ENCODE measurements around the gene CANX.
"Not testable (repeated sequence)": the region's sequence is repeated elsewhere in the genome, so short reads cannot be mapped to it uniquely, and the experiment has no call there.

Gene CANX

GRCh38 chr5:179694561-179694960, 4.2 kb upstream of the CANX start:
- ATAC-seq (no peak), DNase-seq (ENCODE audit: low spot score in 2 of 2) (no peak)
- Mint-ChIP-seq H3K27ac (no peak overlapping the region), H3K9me3 (no peaks in the 10 kb centered on the region), H3K4me1 (peaks cover 12% of the 10 kb centered on the region), H3K36me3 (peaks cover 18% of the 10 kb centered on the region), H3K4me3 (no peak overlapping the region)

GRCh38 chr5:179696603-179697002, 2.2 kb upstream of the CANX start:
- Mint-ChIP-seq H3K9me3 (no peaks in the 10 kb centered on the region), H3K36me3 (peaks cover 38% of the 10 kb centered on the region), H3K4me1 (peaks cover 24% of the 10 kb centered on the region), H3K27ac (peak overlapping the region; percentile 24), H3K4me3 (no peak overlapping the region)
- no peak for DNase-seq (ENCODE audit: low spot score in 2 of 2)
- no peak for ATAC-seq

- no peaks in the 10 kb centered on the region for H3K9me3 Mint-ChIP-seq
- H3K36me3 Mint-ChIP-seq: peaks cover 43% of the 10 kb centered on the region
- DNase-seq (ENCODE audit: low spot score in 2 of 2) (no peak), ATAC-seq (no peak)
- H3K4me3 Mint-ChIP-seq: peak overlapping the region; percentile 94
- peaks cover 26% of the 10 kb centered on the region for H3K4me1 Mint-ChIP-seq
- peak overlapping the region; percentile 99 for H3K27ac Mint-ChIP-seq
Observed at GRCh38 chr5:179697108-179697507, 1.7 kb upstream of the CANX start.

GRCh38 chr5:179697543-179697942, 1.2 kb upstream of the CANX start:
- Mint-ChIP-seq H3K4me3 (peak overlapping the region; percentile 94), H3K27ac (peak overlapping the region; percentile 99), H3K36me3 (peaks cover 47% of the 10 kb centered on the region), H3K4me1 (peaks cover 30% of the 10 kb centered on the region)
- H3K9me3 Mint-ChIP-seq; ATAC-seq; DNase-seq (ENCODE audit: low spot score in 2 of 2): not testable (repeated sequence)

- H3K27ac Mint-ChIP-seq: peak overlapping the region; percentile 99
- H3K36me3 Mint-ChIP-seq: peaks cover 55% of the 10 kb centered on the region
- H3K4me1 Mint-ChIP-seq: peaks cover 37% of the 10 kb centered on the region
Observed at GRCh38 chr5:179697993-179698934, 503 bp upstream of the CANX start.

GRCh38 chr5:179699616-179700237, 960 bp downstream of the CANX start:
- H3K9me3 Mint-ChIP-seq: no peaks in the 10 kb centered on the region
- peak overlapping the region; percentile 94 for H3K4me3 Mint-ChIP-seq
- H3K27ac Mint-ChIP-seq: peak overlapping the region; percentile 99
- peak; percentile 52 for ATAC-seq
- H3K4me1 Mint-ChIP-seq: peaks cover 46% of the 10 kb centered on the region
- H3K36me3 Mint-ChIP-seq: peaks cover 69% of the 10 kb centered on the region
- DNase-seq (ENCODE audit: low spot score in 2 of 2): peak; percentile 10 to 84

More at GRCh38 chr5:179697993-179698934, 503 bp upstream of the CANX start:
- Mint-ChIP-seq H3K4me3 (peak overlapping the region; percentile 94), H3K9me3 (no peaks in the 10 kb centered on the region)
- peak; percentile 94 to 99 for DNase-seq (ENCODE audit: low spot score in 2 of 2)
- peak; percentile 93 for ATAC-seq

GRCh38 chr5:179700401-179700918, 1.7 kb downstream of the CANX start:
- no peak for DNase-seq (ENCODE audit: low spot score in 2 of 2)
- Mint-ChIP-seq H3K9me3 (no peaks in the 10 kb centered on the region), H3K27ac (peak overlapping the region; percentile 99), H3K36me3 (peaks cover 77% of the 10 kb centered on the region), H3K4me3 (peak overlapping the region; percentile 94), H3K4me1 (peaks cover 50% of the 10 kb centered on the region)
- no peak for ATAC-seq

GRCh38 chr5:179716286-179716685, 17.5 kb downstream of the CANX start:
- Mint-ChIP-seq H3K4me1 (peaks cover 6% of the 10 kb centered on the region), H3K9me3 (no peaks in the 10 kb centered on the region), H3K4me3 (no peak overlapping the region), H3K36me3 (peaks cover 100% of the 10 kb centered on the region), H3K27ac (no peak overlapping the region)
- no peak for ATAC-seq
- DNase-seq (ENCODE audit: low spot score in 2 of 2): no peak

GRCh38 chr5:179720222-179720621, 21.5 kb downstream of the CANX start:
- Mint-ChIP-seq H3K4me3 (no peak overlapping the region), H3K9me3 (no peaks in the 10 kb centered on the region), H3K4me1 (peaks cover 6% of the 10 kb centered on the region), H3K27ac (no peak overlapping the region), H3K36me3 (peaks cover 100% of the 10 kb centered on the region)
- no peak for ATAC-seq
- DNase-seq (ENCODE audit: low spot score in 2 of 2): no peak

GRCh38 chr5:179724163-179724562, 25.4 kb downstream of the CANX start:
- DNase-seq (ENCODE audit: low spot score in 2 of 2): no peak
- no peaks in the 10 kb centered on the region for H3K4me1 Mint-ChIP-seq
- ATAC-seq: no peak
- H3K27ac Mint-ChIP-seq: peak overlapping the region; percentile 30
- H3K36me3 Mint-ChIP-seq: peaks cover 100% of the 10 kb centered on the region
- no peak overlapping the region for H3K4me3 Mint-ChIP-seq
- H3K9me3 Mint-ChIP-seq: no peaks in the 10 kb centered on the region

- ATAC-seq (no peak), DNase-seq (ENCODE audit: low spot score in 2 of 2) (no peak)
- Mint-ChIP-seq H3K4me3 (no peak overlapping the region), H3K9me3 (no peaks in the 10 kb centered on the region), H3K27ac (peak overlapping the region; percentile 76), H3K36me3 (peaks cover 100% of the 10 kb centered on the region), H3K4me1 (peaks cover 6% of the 10 kb centered on the region)
Observed at GRCh38 chr5:179727106-179727505, 28.3 kb downstream of the CANX start.

GRCh38 chr5:179729303-179729702, 30.5 kb downstream of the CANX start:
- Mint-ChIP-seq H3K36me3 (peaks cover 93% of the 10 kb centered on the region), H3K4me3 (no peak overlapping the region), H3K9me3 (no peaks in the 10 kb centered on the region), H3K4me1 (peaks cover 10% of the 10 kb centered on the region), H3K27ac (peak overlapping the region; percentile 17)
- DNase-seq (ENCODE audit: low spot score in 2 of 2) (no peak), ATAC-seq (no peak)

GRCh38 chr5:179729727-179730126, 31.0 kb downstream of the CANX start:
- Mint-ChIP-seq H3K27ac (peak overlapping the region; percentile 17), H3K36me3 (peaks cover 93% of the 10 kb centered on the region), H3K4me3 (no peak overlapping the region)

GRCh38 chr5:179730356-179730755, 31.6 kb downstream of the CANX start:
- DNase-seq (ENCODE audit: low spot score in 2 of 2) (no peak), ATAC-seq (no peak)
- Mint-ChIP-seq H3K36me3 (peaks cover 93% of the 10 kb centered on the region), H3K4me1 (peaks cover 16% of the 10 kb centered on the region), H3K4me3 (no peak overlapping the region), H3K9me3 (no peaks in the 10 kb centered on the region), H3K27ac (peak overlapping the region; percentile 89)

More at GRCh38 chr5:179729727-179730126, 31.0 kb downstream of the CANX start:
- H3K9me3 Mint-ChIP-seq: no peaks in the 10 kb centered on the region
- peaks cover 14% of the 10 kb centered on the region for H3K4me1 Mint-ChIP-seq
- no peak for DNase-seq (ENCODE audit: low spot score in 2 of 2)
- no peak for ATAC-seq

GRCh38 chr5:179730852-179731251, 32.1 kb downstream of the CANX start:
- Mint-ChIP-seq H3K9me3 (no peaks in the 10 kb centered on the region), H3K36me3 (peaks cover 93% of the 10 kb centered on the region), H3K4me3 (no peak overlapping the region), H3K27ac (peak overlapping the region; percentile 89), H3K4me1 (peaks cover 16% of the 10 kb centered on the region)
- no peak for ATAC-seq
- DNase-seq (ENCODE audit: low spot score in 2 of 2): no peak

Measured in stimulated activated effector memory CD8-positive, alpha-beta T cell treated with anti-CD3 and anti-CD28 coated beads, Interleukin-12 subunit alpha, Interleukin-12 subunit beta, amount 100 ng/mL, for 72 hours (primary cell).